Body of pancreas (tissue), 4 donors: ENCODE measurements around the gene ABI3BP. TPM values are rescaled to one million over a fixed set of nuclear protein-coding genes. Genes with fewer than 3 reads are reported as not detected.

Experiments used
- ATAC-seq: fragments of 150-250 bp; one replicate; pipeline ENCODE4 v1.9.1; 2016
- DNase-seq, 4 donors: peaks; one replicate each; pipeline ENCODE4 v3.0.0-alpha.2; 2019
- H3K27ac ChIP-seq, 4 donors: fragments of 200-600 bp; sonication (generic); 1 replicate in 3 of 4; 2 replicates in 1 of 4; pipeline versions ENCODE4 v1.5.1 to v1.6.1; 2016 to 2019; ENCODE audit warnings: mild to moderate bottlenecking in 1 of 4, mixed read lengths in 1 of 4, moderate library complexity in 1 of 4
- H3K27me3 ChIP-seq, 2 donors: fragments of 200-600 bp; sonication (generic); one replicate each; pipeline ENCODE4 v1.6.0; 2016; ENCODE audit warnings: mild to moderate bottlenecking in 1 of 2
- H3K36me3 ChIP-seq, 2 donors: fragments of 200-600 bp; sonication (generic); replicated peaks in 1 of 2; 2 replicates each; pipeline ENCODE4 v1.5.1; 2016; ENCODE audit warnings: low read depth in 2 of 2; ENCODE audit not compliant: insufficient read depth in 1 of 2
- H3K4me1 ChIP-seq: fragments of 200-600 bp; sonication (generic); one replicate; pipeline ENCODE4 v1.6.0; 2016
- H3K4me3 ChIP-seq, 2 donors: fragments of 200-600 bp; sonication (generic); 1 replicate in 1 of 2; 2 replicates in 1 of 2; pipeline ENCODE4 v1.5.1; 2016 to 2019
- H3K9me3 ChIP-seq, 3 donors: fragments of 200-600 bp; sonication (generic); 1 replicate in 2 of 3; 2 replicates in 1 of 3; pipeline ENCODE4 v1.5.1; 2016
- POLR2A ChIP-seq, 3 donors: fragments of 450-650 bp; IDR thresholded peaks; one replicate each; pipeline ENCODE4 v1.6.1; 2016; ENCODE audit warnings: antibody characterized with exemption in 3 of 3, mild to moderate bottlenecking in 2 of 3
- WGBS, 2 donors: methylation state at CpG; one replicate each; pipeline ENCODE4 v1.1.5; 2017; 5-methylcytosine and 5-hydroxymethylcytosine counted together
- intact Hi-C: fragments of 100-400 bp; cut with DNase I; formaldehyde crosslinking; loops from one replicate; pipeline ENCODE4 v1.15.1; 2023
- total RNA-seq, 2 donors: library from RNA; depleted of rRNA; stranded (reverse); fragments of >200 nt; gene quantifications; one replicate each; pipeline ENCODE4 v1.1.0, GENCODE V29; 2016
- TF ChIP-seq, protein P1 (sequence below), 7 experiments: fragments of 450-650 bp in 4 of 7; fragments of 200-600 bp in 3 of 7; sonication (generic) in 3 of 7; IDR thresholded peaks; one replicate each; pipeline ENCODE4 v1.5.1; 2016 to 2019; ENCODE audit warnings: antibody characterized with exemption in 7 of 7

ABI3BP gene
- total RNA-seq, 2 donors from 2014 or later: 9.3 to 19.8 TPM

- no peak for ATAC-seq
Observed at GRCh38 chr3:100850156-100850555, 143.1 kb downstream of the ABI3BP start.

DNA sequence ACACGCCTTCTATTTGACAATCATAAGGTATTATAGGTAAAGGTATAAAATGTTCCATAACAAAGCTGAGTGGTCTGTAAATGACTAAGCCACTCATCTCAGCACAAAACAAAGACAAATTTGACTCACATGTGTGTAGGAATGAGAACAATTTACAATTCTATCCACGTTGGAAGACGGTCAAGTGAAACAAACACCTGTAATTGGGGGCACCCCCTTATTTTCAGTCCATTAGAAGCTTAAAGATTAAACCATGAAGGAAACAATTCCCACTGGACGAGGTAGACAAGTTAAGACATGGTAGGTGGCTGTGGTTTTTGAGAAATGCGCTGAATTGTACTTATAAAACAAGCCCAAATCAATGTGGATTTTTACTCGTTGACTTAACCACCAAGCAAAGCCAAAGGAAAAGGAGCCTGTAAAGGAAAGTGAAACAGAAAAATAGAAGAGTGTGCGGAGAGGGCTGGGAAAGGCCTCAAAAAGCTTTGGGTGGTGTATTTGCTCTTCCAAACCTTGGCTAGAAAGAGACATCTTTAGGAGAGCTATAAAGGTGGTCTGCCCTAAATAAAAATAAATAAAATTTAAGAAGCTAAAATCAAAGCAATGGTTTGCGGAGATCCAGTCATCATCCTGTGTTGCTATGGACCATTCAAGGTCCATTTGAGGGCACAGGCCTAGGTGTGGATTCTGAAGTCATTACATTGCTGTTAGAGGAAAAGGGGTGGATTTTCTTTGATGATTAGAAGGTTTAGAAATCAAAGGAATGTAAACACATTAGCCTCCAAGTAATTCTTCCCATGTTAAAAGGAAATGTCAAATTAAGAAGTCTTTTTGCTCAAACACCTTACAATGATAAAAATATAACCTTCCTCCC is 148.9 kb downstream of the ABI3BP start:
- no peaks in the 10 kb centered on the region for H3K9me3 ChIP-seq
- no peaks in the 10 kb centered on the region for H3K36me3 ChIP-seq
- no peaks in the 10 kb centered on the region for H3K27me3 ChIP-seq
- H3K4me3 ChIP-seq: no peak overlapping the region
- no peak for DNase-seq
- no peak overlapping the region for H3K27ac ChIP-seq
- TF ChIP-seq, protein P1, sequence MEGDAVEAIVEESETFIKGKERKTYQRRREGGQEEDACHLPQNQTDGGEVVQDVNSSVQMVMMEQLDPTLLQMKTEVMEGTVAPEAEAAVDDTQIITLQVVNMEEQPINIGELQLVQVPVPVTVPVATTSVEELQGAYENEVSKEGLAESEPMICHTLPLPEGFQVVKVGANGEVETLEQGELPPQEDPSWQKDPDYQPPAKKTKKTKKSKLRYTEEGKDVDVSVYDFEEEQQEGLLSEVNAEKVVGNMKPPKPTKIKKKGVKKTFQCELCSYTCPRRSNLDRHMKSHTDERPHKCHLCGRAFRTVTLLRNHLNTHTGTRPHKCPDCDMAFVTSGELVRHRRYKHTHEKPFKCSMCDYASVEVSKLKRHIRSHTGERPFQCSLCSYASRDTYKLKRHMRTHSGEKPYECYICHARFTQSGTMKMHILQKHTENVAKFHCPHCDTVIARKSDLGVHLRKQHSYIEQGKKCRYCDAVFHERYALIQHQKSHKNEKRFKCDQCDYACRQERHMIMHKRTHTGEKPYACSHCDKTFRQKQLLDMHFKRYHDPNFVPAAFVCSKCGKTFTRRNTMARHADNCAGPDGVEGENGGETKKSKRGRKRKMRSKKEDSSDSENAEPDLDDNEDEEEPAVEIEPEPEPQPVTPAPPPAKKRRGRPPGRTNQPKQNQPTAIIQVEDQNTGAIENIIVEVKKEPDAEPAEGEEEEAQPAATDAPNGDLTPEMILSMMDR (IDR thresholded peaks at IDR 0.05): no peak
- TF ChIP-seq POLR2A (IDR thresholded peaks at IDR 0.05): no peak
- intact Hi-C loops: no loop called here
- 51 to 63% methylated on average over 8 of the region's 8 CpGs for WGBS, 2 donors
- H3K4me1 ChIP-seq: no peaks in the 10 kb centered on the region
- ATAC-seq: no peak

More at GRCh38 chr3:100850156-100850555, 143.1 kb downstream of the ABI3BP start:
- no peak for DNase-seq
- H3K27ac ChIP-seq: no peak overlapping the region
- WGBS, 2 donors: 50 to 56% methylated on average over 3 of the region's 3 CpGs
- no peaks in the 10 kb centered on the region for H3K36me3 ChIP-seq
- intact Hi-C loops: no loop called here
- TF ChIP-seq, protein P1 (IDR thresholded peaks at IDR 0.05): no peak
- H3K4me3 ChIP-seq: no peak overlapping the region
- no peaks in the 10 kb centered on the region for H3K9me3 ChIP-seq
- H3K4me1 ChIP-seq: no peaks in the 10 kb centered on the region
- H3K27me3 ChIP-seq: no peaks in the 10 kb centered on the region

DNA sequence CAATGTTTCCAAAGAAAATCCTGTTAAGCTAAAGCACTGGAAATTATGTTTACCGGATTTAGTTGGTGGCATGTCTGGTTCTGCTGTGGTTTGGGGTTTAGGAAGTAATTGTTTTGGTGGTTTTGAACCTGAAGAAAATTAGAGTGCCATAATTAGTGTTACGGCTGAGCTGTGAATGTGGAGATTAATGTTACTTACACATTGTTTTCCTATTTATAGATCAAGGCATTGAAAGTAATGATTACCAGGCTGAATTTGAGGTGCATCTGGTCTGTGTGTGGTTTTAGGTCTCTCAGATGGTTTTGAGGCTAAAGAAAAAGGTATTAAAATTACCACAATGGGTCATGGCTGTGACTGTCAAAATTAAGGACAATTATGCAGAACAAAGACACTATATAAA is 155.1 kb downstream of the ABI3BP start:
- Histone ChIP-seq H3K4me3 (no peak overlapping the region), H3K4me1 (no peaks in the 10 kb centered on the region), H3K27ac (no peak overlapping the region), H3K9me3 (no peaks in the 10 kb centered on the region), H3K27me3 (no peaks in the 10 kb centered on the region), H3K36me3 (no peaks in the 10 kb centered on the region)
- DNase-seq: no peak
- intact Hi-C loops: no loop called here
- TF ChIP-seq, protein P1 (IDR thresholded peaks at IDR 0.05): no peak
- no peak for TF ChIP-seq POLR2A (IDR thresholded peaks at IDR 0.05)
- ATAC-seq: no peak
- 58 to 83% methylated on average over 2 of the region's 2 CpGs for WGBS, 2 donors

DNA sequence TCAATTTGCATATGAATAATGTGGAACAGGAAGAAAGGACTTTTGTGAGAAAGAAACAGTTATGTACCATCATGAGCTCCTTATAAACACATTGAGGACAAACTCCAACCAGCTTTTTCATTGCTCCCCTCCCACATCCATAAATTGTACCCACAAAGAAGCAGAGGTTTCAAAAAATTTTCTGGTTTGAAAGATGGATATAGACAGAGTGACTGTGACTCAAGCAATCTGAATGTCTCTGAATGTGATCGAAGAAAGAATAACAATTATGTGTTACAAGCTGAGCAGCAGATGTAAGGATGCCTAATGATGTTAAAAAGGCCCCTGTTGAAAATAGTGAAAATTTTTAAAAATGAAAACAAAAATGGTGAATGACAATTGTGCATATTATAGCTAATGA is 156.6 kb downstream of the ABI3BP start:
- ATAC-seq (no peak), DNase-seq (no peak)
- H3K4me3 ChIP-seq: no peak overlapping the region
- no peak overlapping the region for H3K27ac ChIP-seq
- intact Hi-C loops: no loop called here
- no peaks in the 10 kb centered on the region for H3K9me3 ChIP-seq
- H3K36me3 ChIP-seq: no peaks in the 10 kb centered on the region
- no peaks in the 10 kb centered on the region for H3K27me3 ChIP-seq
- TF ChIP-seq POLR2A (IDR thresholded peaks at IDR 0.05): no peak
- TF ChIP-seq, protein P1 (IDR thresholded peaks at IDR 0.05): no peak
- 83 to 95% methylated on average over 1 of the region's 1 CpG for WGBS, 2 donors
- H3K4me1 ChIP-seq: no peaks in the 10 kb centered on the region

GRCh38 chr3:100834332-100834731 is 158.9 kb downstream of the ABI3BP start:
- Histone ChIP-seq H3K4me3 (no peak overlapping the region), H3K27me3 (no peaks in the 10 kb centered on the region), H3K27ac (no peak overlapping the region), H3K4me1 (no peaks in the 10 kb centered on the region), H3K36me3 (no peaks in the 10 kb centered on the region), H3K9me3 (no peaks in the 10 kb centered on the region)
- DNase-seq (no peak), ATAC-seq (no peak)
- intact Hi-C loops: no loop called here
- WGBS, 2 donors: 69 to 80% methylated on average over 5 of the region's 5 CpGs
- TF ChIP-seq POLR2A (IDR thresholded peaks at IDR 0.05): no peak
- TF ChIP-seq, protein P1 (IDR thresholded peaks at IDR 0.05): no peak
